Mesenchymal stem cell (in vitro differentiated cells and primary cell): ENCODE measurements around the gene DRG1.

Experiments
- DNase-seq: peaks from one replicate; pipeline ENCODE4 v3.0.0-alpha.2; 2013
- H2AFZ ChIP-seq: one replicate; pipeline ENCODE4 v1.6.1; 2013; ENCODE audit warnings: low read depth, mild to moderate bottlenecking, control low read depth, inconsistent platforms, low read length, moderate library complexity
- H2AK5ac ChIP-seq: 2 replicates; pipeline ENCODE4 v1.6.1; 2013; ENCODE audit warnings: low read length, moderate library complexity, mild to moderate bottlenecking, inconsistent platforms; ENCODE audit not compliant: severe bottlenecking
- H2BK120ac ChIP-seq: one replicate; pipeline ENCODE4 v1.6.1; 2013; ENCODE audit warnings: low read depth, mild to moderate bottlenecking, inconsistent platforms, low read length, moderate library complexity
- H2BK12ac ChIP-seq, 2 experiments: one replicate each; pipeline ENCODE4 v1.6.1; 2013; ENCODE audit warnings: inconsistent platforms in 2 of 2, low read length in 2 of 2, mild to moderate bottlenecking in 2 of 2, moderate library complexity in 2 of 2, control low read depth in 1 of 2
- H2BK15ac ChIP-seq: one replicate; pipeline ENCODE4 v1.6.1; 2013; ENCODE audit warnings: mild to moderate bottlenecking, low read depth, inconsistent platforms; ENCODE audit not compliant: poor library complexity, severe bottlenecking
- H2BK5ac ChIP-seq: 2 replicates; pipeline ENCODE4 v1.6.1; 2013; ENCODE audit warnings: low read depth, mild to moderate bottlenecking, low read length, control low read depth, inconsistent platforms; ENCODE audit not compliant: poor library complexity, severe bottlenecking
- H3K14ac ChIP-seq, 2 experiments: one replicate each; pipeline ENCODE4 v1.6.1; 2013; ENCODE audit warnings: inconsistent platforms in 2 of 2, low read length in 2 of 2, control low read depth in 1 of 2, mild to moderate bottlenecking in 1 of 2, moderate library complexity in 1 of 2
- H3K18ac ChIP-seq, 2 experiments: one replicate each; pipeline ENCODE4 v1.6.1; 2013; ENCODE audit warnings: inconsistent platforms in 2 of 2, low read length in 2 of 2, control low read depth in 1 of 2, low read depth in 1 of 2, mild to moderate bottlenecking in 1 of 2
- H3K23ac ChIP-seq, 2 experiments: one replicate each; pipeline ENCODE4 v1.6.1; 2013; ENCODE audit warnings: inconsistent platforms in 2 of 2, low read length in 2 of 2, mild to moderate bottlenecking in 2 of 2, moderate library complexity in 2 of 2, control low read depth in 1 of 2
- H3K27ac ChIP-seq: 2 replicates; pipeline ENCODE4 v1.5.1; 2013; ENCODE audit warnings: mild to moderate bottlenecking, moderate library complexity, low read length, control low read depth, inconsistent platforms; ENCODE audit not compliant: poor library complexity, severe bottlenecking
- H3K27me3 ChIP-seq, 2 experiments: 2 replicates each; pipeline versions ENCODE4 v1.6.1 to v1.7.0; 2013; ENCODE audit warnings: low read length in 2 of 2, mild to moderate bottlenecking in 2 of 2, moderate library complexity in 2 of 2, control low read depth in 1 of 2, inconsistent platforms in 1 of 2; ENCODE audit not compliant: control insufficient read depth in 1 of 2, insufficient read depth in 1 of 2
- H3K36me3 ChIP-seq, 2 experiments: 2 replicates each; pipeline versions ENCODE4 v1.6.1 to v1.7.0; 2013; ENCODE audit warnings: low read length in 2 of 2, control low read depth in 1 of 2, inconsistent platforms in 1 of 2, low read depth in 1 of 2, mild to moderate bottlenecking in 1 of 2; ENCODE audit not compliant: insufficient read depth in 2 of 2, control insufficient read depth in 1 of 2
- H3K4ac ChIP-seq, 2 experiments: one replicate each; pipeline ENCODE4 v1.6.1; 2013; ENCODE audit warnings: inconsistent platforms in 2 of 2, low read length in 2 of 2, mild to moderate bottlenecking in 2 of 2, moderate library complexity in 2 of 2, control low read depth in 1 of 2, low read depth in 1 of 2
- H3K4me1 ChIP-seq: 2 replicates; pipeline ENCODE4 v1.6.1; 2013; ENCODE audit warnings: low read depth, low read length, control low read depth; ENCODE audit not compliant: control insufficient read depth, insufficient read depth
- H3K4me2 ChIP-seq: 2 replicates; pipeline ENCODE4 v1.6.1; 2013; ENCODE audit warnings: low read length, mild to moderate bottlenecking, inconsistent platforms; ENCODE audit not compliant: poor library complexity, severe bottlenecking
- H3K4me3 ChIP-seq, 2 experiments: 2 replicates each; pipeline versions ENCODE4 v1.5.1 to v1.7.0; 2013; ENCODE audit warnings: low read length in 2 of 2, mild to moderate bottlenecking in 2 of 2, control low read depth in 1 of 2, low read depth in 1 of 2; ENCODE audit not compliant: insufficient read depth in 1 of 2
- H3K79me1 ChIP-seq: replicated peaks from 2 replicates; pipeline ENCODE4 v1.6.1; 2013; ENCODE audit warnings: mild to moderate bottlenecking, control low read depth, low read length, inconsistent platforms; ENCODE audit not compliant: poor library complexity, severe bottlenecking
- H3K9ac ChIP-seq: 2 replicates; pipeline ENCODE4 v1.7.0; 2013; ENCODE audit warnings: mild to moderate bottlenecking, low read length, moderate library complexity
- H3K9me3 ChIP-seq: 2 replicates; pipeline ENCODE4 v1.7.0; 2013; ENCODE audit warnings: mild to moderate bottlenecking, low read length; ENCODE audit not compliant: control insufficient read depth
- H4K8ac ChIP-seq: one replicate; pipeline ENCODE4 v1.6.1; 2013; ENCODE audit warnings: inconsistent platforms, mild to moderate bottlenecking, low read length, moderate library complexity
- H4K91ac ChIP-seq: one replicate; pipeline ENCODE4 v1.6.1; 2013; ENCODE audit warnings: mild to moderate bottlenecking, low read length, inconsistent platforms
- WGBS: methylation state at CpG from one replicate; pipeline ENCODE4 v1.1.7; 2013; ENCODE audit warnings: mixed read lengths; 5-methylcytosine and 5-hydroxymethylcytosine counted together

Gene DRG1

GRCh38 chr22:31445642-31446041 is 46.2 kb downstream of the DRG1 start:
- no peak overlapping the region for H3K9ac ChIP-seq
- no peak overlapping the region for H2BK120ac ChIP-seq
- no peak overlapping the region for H3K23ac ChIP-seq
- H3K4me1 ChIP-seq: peaks cover 2% of the 10 kb centered on the region
- H3K9me3 ChIP-seq: no peaks in the 10 kb centered on the region
- H4K8ac ChIP-seq: no peak overlapping the region
- no peak overlapping the region for H3K4me3 ChIP-seq
- H3K18ac ChIP-seq: no peak overlapping the region
- H3K4ac ChIP-seq: no peak overlapping the region
- H3K14ac ChIP-seq: no peak overlapping the region
- H3K36me3 ChIP-seq: peaks cover 59 to 94% of the 10 kb centered on the region in 2 experiments
- 96% methylated on average over 3 of the region's 3 CpGs for WGBS
- no peaks in the 10 kb centered on the region for H3K27me3 ChIP-seq
- H4K91ac ChIP-seq: no peak overlapping the region
- no peak overlapping the region for H3K27ac ChIP-seq
- no peak for DNase-seq
- H2BK12ac ChIP-seq: no peak overlapping the region
- H2AFZ ChIP-seq: no peak overlapping the region
- H2BK5ac ChIP-seq: no peak overlapping the region
- H3K79me1 ChIP-seq: peaks cover 37% of the 10 kb centered on the region
- no peak overlapping the region for H2AK5ac ChIP-seq
- H2BK15ac ChIP-seq: no peak overlapping the region
- H3K4me2 ChIP-seq: no peak overlapping the region

GRCh38 chr22:31446208-31446607 is 46.8 kb downstream of the DRG1 start:
- Histone ChIP-seq H2BK5ac (no peak overlapping the region), H3K79me1 (peaks cover 37% of the 10 kb centered on the region), H3K27me3 (no peaks in the 10 kb centered on the region), H4K8ac (no peak overlapping the region), H2BK12ac (no peak overlapping the region), H3K9ac (no peak overlapping the region), H2BK120ac (no peak overlapping the region), H2BK15ac (no peak overlapping the region), H3K4me3 (no peak overlapping the region), H3K4me1 (peaks cover 2% of the 10 kb centered on the region), H3K18ac (no peak overlapping the region), H3K27ac (no peak overlapping the region), H3K23ac (no peak overlapping the region), H3K4me2 (no peak overlapping the region), H2AFZ (no peak overlapping the region), H2AK5ac (no peak overlapping the region), H3K36me3 (peaks cover 54 to 90% of the 10 kb centered on the region in 2 experiments), H3K14ac (no peak overlapping the region), H3K4ac (no peak overlapping the region), H3K9me3 (no peaks in the 10 kb centered on the region), H4K91ac (no peak overlapping the region)
- no peak for DNase-seq
- WGBS: 98% methylated on average over 3 of the region's 3 CpGs

GRCh38 chr22:31446767-31447166 is 47.4 kb downstream of the DRG1 start:
- DNase-seq: no peak

GRCh38 chr22:31447337-31447736 is 47.9 kb downstream of the DRG1 start:
- H2BK15ac ChIP-seq: no peak overlapping the region
- peaks cover 47 to 83% of the 10 kb centered on the region in 2 experiments for H3K36me3 ChIP-seq
- no peak overlapping the region for H3K18ac ChIP-seq
- no peak overlapping the region for H3K4ac ChIP-seq
- peaks cover 32% of the 10 kb centered on the region for H3K79me1 ChIP-seq
- H3K4me3 ChIP-seq: no peak overlapping the region
- no peak overlapping the region for H4K8ac ChIP-seq
- WGBS: 100% methylated on average over 3 of the region's 3 CpGs
- no peaks in the 10 kb centered on the region for H3K27me3 ChIP-seq
- H2BK5ac ChIP-seq: no peak overlapping the region
- H2BK12ac ChIP-seq: no peak overlapping the region
- no peak overlapping the region for H2AK5ac ChIP-seq
- H3K23ac ChIP-seq: no peak overlapping the region
- H2BK120ac ChIP-seq: no peak overlapping the region
- no peak overlapping the region for H3K4me2 ChIP-seq
- H3K14ac ChIP-seq: no peak overlapping the region
- peaks cover 3% of the 10 kb centered on the region for H3K4me1 ChIP-seq
- H4K91ac ChIP-seq: no peak overlapping the region
- DNase-seq: no peak
- no peak overlapping the region for H2AFZ ChIP-seq
- H3K9ac ChIP-seq: no peak overlapping the region
- no peaks in the 10 kb centered on the region for H3K9me3 ChIP-seq
- H3K27ac ChIP-seq: no peak overlapping the region

More at GRCh38 chr22:31446767-31447166, 47.4 kb downstream of the DRG1 start:
- no peak overlapping the region for H3K14ac ChIP-seq
- 100% methylated on average over 1 of the region's 2 CpGs for WGBS
- no peak overlapping the region for H2AFZ ChIP-seq
- peaks cover 48 to 84% of the 10 kb centered on the region in 2 experiments for H3K36me3 ChIP-seq
- no peak overlapping the region for H2BK120ac ChIP-seq
- H2BK12ac ChIP-seq: no peak overlapping the region
- H4K8ac ChIP-seq: no peak overlapping the region
- no peak overlapping the region for H3K23ac ChIP-seq
- no peak overlapping the region for H3K4ac ChIP-seq
- H3K79me1 ChIP-seq: peaks cover 36% of the 10 kb centered on the region
- no peaks in the 10 kb centered on the region for H3K27me3 ChIP-seq
- no peak overlapping the region for H3K4me2 ChIP-seq
- no peak overlapping the region for H2BK15ac ChIP-seq
- H3K4me1 ChIP-seq: peaks cover 3% of the 10 kb centered on the region
- H2AK5ac ChIP-seq: no peak overlapping the region
- no peak overlapping the region for H2BK5ac ChIP-seq
- no peak overlapping the region for H4K91ac ChIP-seq
- H3K27ac ChIP-seq: no peak overlapping the region
- H3K9me3 ChIP-seq: no peaks in the 10 kb centered on the region
- H3K4me3 ChIP-seq: no peak overlapping the region
- H3K18ac ChIP-seq: no peak overlapping the region
- no peak overlapping the region for H3K9ac ChIP-seq
